H7 (cell line): ENCODE results near the gene SERPING1. TPM values are rescaled to one million over a fixed set of nuclear protein-coding genes. Genes with fewer than 3 reads are reported as not detected.

Experiments
- DNase-seq: peaks from one replicate; pipeline ENCODE4 v3.0.0; 2012
- H3K27me3 ChIP-seq: 2 replicates; pipeline ENCODE4 v1.6.0; 2011; ENCODE audit warnings: mild to moderate bottlenecking, low read length; ENCODE audit not compliant: control insufficient read depth, insufficient read depth
- H3K36me3 ChIP-seq: replicated peaks from 2 replicates; pipeline ENCODE4 v1.5.1; 2011; ENCODE audit warnings: low read length; ENCODE audit not compliant: control insufficient read depth, insufficient read depth
- H3K4me3 ChIP-seq: 2 replicates; pipeline ENCODE4 v1.5.1; 2011; ENCODE audit warnings: low read depth, mild to moderate bottlenecking, control low read depth, low read length, moderate library complexity; ENCODE audit not compliant: insufficient read depth
- total RNA-seq: library from RNA; depleted of rRNA; stranded (reverse); fragments of >200 nt; shearing (Covaris generic); gene quantifications from 2 replicates; pipeline ENCODE4 v1.2.3, GENCODE V29; 2014

SERPING1 gene
- total RNA-seq, 1 experiment from 2014 or later: 30.3 TPM

DNA sequence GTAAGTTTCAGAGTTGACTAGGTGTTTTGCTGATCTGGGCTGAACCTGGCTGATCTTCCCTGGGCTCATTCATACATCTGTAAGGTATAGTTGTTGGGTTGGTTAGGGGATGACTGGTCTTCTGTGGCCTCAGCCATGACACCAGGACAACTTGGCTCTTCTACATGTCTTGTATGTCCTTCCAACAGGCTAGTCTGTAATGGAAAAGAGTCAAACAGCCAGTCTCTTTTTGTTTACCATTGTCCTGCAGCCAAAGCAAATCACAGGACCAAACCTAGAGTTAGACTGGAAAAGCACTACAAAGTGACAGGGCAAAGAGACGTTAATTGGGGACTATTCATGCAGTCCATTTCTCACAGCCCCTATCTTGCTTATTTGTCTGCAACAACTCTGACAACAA lies 17.8 kb downstream of the SERPING1 start:
- H3K27me3 ChIP-seq: no peaks in the 10 kb centered on the region
- H3K36me3 ChIP-seq: peaks cover 4% of the 10 kb centered on the region
- DNase-seq: no peak
- H3K4me3 ChIP-seq: no peak overlapping the region

DNA sequence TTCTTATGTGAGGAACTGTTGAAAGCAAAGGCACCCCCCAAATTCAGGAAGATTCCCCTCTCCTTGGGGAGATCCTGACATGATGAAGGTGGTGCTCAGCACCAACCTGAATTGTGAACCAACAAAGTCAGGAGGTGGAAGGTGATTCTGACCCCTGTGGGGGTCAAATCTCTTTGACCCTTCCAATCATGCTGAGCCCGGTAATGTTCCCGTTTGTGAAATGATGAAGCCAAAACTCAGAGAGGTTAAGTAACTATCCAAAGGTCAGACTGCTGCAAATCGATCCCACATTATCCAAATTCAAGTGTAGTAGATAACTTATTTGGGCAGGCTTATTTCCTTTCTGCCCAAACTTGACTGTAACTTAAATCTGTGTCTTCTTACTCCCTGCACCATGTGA lies 19.1 kb downstream of the SERPING1 start:
- Histone ChIP-seq H3K36me3 (peaks cover 3% of the 10 kb centered on the region), H3K4me3 (no peak overlapping the region), H3K27me3 (no peaks in the 10 kb centered on the region)
- DNase-seq: no peak

DNA sequence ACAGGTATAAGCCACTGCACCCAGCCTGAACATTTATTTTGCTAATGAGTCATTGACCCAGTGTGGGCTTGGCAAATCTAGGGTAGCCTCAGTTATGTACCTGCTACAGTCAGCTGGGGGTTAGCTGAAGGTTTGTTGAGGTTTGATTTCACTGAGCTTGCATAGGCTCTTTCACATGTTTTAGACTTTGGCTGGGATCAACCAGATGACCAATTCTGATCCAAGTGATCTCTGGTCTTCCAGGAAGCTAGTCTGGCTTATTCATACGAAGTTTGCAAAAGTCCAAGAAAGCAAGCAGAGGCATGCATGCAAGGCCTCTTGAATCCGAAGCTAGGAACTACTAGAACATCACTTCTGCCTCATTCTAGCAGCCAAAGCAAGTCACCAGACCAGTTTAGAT lies 21.0 kb downstream of the SERPING1 start:
- Histone ChIP-seq H3K27me3 (no peaks in the 10 kb centered on the region), H3K4me3 (no peak overlapping the region), H3K36me3 (no peaks in the 10 kb centered on the region; the same call in 1 of the 2 replicates)
- no peak for DNase-seq

DNA sequence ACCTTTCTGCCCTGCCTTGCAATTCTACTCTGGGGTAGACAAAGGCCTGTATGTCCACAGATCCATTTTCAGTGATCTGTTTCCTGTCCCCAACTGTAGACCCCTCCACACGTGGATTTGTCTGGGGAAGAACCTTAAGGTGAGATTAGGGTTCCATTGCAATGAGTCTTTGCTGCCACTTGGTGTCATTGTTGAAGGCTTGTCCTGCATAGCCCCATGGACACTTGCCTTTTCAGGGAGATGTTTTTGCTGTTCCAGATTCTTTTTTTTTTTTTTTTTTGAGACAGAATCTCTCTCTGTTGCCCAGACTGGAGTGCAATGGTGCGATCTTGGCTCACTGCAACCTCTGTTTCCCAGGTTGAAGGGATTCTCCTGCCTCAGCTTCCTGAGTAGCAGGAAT lies 21.8 kb downstream of the SERPING1 start:
- H3K27me3 ChIP-seq: no peaks in the 10 kb centered on the region
- no peak overlapping the region for H3K4me3 ChIP-seq
- no peaks in the 10 kb centered on the region; the same call in 1 of the 2 replicates for H3K36me3 ChIP-seq
- peak; percentile 48 for DNase-seq

DNA sequence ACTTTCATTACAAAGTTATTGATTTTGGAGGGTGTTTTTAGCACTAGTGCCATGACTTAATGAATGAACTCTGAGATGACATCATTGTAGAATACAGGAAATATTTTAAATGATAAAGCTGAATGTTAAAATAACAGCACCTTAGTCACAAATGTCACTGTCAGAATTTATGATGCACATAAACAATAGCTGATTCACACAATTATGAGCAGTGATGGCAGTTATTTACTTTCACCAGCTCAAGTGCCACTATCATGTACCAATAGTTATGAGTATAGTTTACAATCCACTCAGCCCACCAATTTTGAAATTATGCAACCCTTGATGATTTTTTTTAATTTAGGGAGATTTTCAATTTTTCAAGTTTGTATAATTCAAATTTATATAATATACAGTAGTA lies 23.0 kb downstream of the SERPING1 start:
- H3K27me3 ChIP-seq: no peaks in the 10 kb centered on the region
- H3K36me3 ChIP-seq: no peaks in the 10 kb centered on the region
- no peak for DNase-seq
- H3K4me3 ChIP-seq: no peak overlapping the region

GRCh38 chr11:57622263-57622662 lies 24.8 kb downstream of the SERPING1 start:
- Histone ChIP-seq H3K4me3 (no peak overlapping the region), H3K27me3 (no peaks in the 10 kb centered on the region), H3K36me3 (no peaks in the 10 kb centered on the region)
- DNase-seq: no peak

DNA sequence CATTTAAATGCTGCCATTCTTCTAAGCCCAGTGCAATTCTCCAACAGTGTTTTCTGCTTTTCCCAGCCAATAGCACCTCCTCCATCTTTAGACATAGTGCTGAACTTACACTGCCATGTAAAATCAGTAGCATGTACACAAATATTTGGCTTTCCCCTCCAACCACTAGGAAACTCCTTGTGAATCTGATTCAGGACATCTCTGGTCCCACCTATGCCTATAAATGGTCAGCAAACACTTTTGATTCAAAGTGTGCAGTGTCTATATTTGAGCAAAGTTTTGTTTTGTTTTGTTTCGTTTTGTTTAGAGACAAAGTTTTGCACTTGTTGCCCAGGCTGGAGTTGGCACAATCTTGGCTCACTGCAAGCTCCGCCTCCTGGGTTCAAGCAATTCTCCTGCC lies 27.4 kb downstream of the SERPING1 start:
- Histone ChIP-seq H3K36me3 (no peaks in the 10 kb centered on the region), H3K27me3 (no peaks in the 10 kb centered on the region), H3K4me3 (no peak overlapping the region)
- DNase-seq: no peak

DNA sequence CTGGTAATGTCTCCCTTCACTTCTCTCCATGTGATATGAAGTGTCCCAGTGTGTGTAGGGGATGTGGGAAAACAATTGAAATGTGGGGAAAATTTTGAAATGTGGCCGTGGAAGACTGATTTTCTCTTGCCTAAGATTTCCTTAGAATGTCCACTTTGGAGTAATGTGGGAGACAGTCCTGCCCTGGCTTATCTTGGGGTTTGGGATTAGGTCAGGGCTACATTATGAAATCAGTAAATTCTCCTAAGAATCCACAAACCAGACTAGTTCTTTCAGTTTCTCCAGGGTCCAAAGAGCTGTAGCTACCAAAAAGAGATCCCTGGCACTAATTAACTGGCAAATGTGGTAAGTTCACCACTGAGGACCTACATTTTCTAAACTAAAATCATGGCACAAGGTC lies 29.4 kb downstream of the SERPING1 start:
- Histone ChIP-seq H3K36me3 (no peaks in the 10 kb centered on the region), H3K4me3 (no peak overlapping the region), H3K27me3 (no peaks in the 10 kb centered on the region)
- DNase-seq: no peak

GRCh38 chr11:57630171-57630570 lies 32.7 kb downstream of the SERPING1 start:
- no peak for DNase-seq
- H3K4me3 ChIP-seq: no peak overlapping the region
- H3K27me3 ChIP-seq: peaks cover 2% of the 10 kb centered on the region; the same call in 1 of the 2 replicates

DNA sequence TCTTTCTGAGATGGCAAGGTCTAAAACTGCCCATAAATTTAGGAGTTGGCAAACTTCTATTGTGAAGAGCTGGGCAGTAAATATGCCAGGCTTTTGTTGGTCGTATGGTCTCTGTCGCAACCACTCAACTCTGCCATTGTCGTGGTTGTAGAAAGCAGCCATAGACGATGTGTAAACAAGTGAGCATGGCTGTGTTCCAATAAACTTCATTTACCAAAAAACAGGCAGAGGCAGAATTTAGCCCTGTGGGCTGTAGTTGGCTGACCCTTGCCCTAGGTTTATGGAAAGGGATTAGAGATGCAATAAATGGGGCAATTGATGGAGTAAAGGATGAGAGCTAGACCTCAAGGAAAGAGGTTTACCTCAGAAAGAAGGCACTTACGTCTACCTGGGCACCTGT lies 34.6 kb downstream of the SERPING1 start:
- H3K36me3 ChIP-seq: no peaks in the 10 kb centered on the region
- H3K27me3 ChIP-seq: peaks cover 2% of the 10 kb centered on the region; the same call in 1 of the 2 replicates
- no peak overlapping the region for H3K4me3 ChIP-seq
- no peak for DNase-seq

More at GRCh38 chr11:57630171-57630570, 32.7 kb downstream of the SERPING1 start:
- no peaks in the 10 kb centered on the region for H3K36me3 ChIP-seq

DNA sequence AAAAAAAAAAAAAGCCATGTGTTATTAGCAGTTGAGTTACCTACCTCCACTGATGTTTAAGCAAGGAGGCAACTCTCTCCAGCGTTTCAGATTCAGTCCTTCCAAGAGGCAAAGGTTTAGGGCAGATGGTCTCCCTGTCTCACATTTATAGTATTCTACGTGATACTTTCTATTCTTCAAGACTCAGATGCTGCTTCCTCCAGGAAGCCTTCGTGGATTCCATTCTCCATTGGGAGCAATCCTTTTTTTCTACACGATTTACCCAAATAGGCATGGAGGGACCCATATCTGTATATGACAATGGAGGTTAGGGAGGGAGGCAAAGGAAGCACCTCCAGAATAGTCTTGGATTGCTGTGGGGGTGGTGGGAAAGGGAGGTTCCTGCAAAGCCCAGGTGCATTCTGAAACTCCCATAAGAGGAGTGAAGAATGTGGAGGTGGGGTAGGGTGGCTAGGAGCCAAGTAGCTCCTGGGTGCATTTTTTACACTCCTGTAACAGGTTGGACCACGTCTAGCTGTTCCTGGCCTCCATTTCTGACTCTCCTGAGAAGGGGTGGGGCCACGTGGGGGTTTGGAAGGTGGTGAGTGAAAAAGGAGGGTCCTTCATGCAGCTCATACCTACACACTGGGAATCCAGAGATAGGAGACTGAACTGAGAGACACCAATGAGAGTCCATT lies 36.0 kb downstream of the SERPING1 start:
- no peaks in the 10 kb centered on the region for H3K36me3 ChIP-seq
- H3K27me3 ChIP-seq: peaks cover 2% of the 10 kb centered on the region; the same call in 1 of the 2 replicates
- no peak overlapping the region for H3K4me3 ChIP-seq
- DNase-seq: no peak

- Histone ChIP-seq H3K4me3 (no peak overlapping the region), H3K27me3 (peaks cover 2% of the 10 kb centered on the region; the same call in 1 of the 2 replicates), H3K36me3 (no peaks in the 10 kb centered on the region)
- DNase-seq: no peak
Observed at GRCh38 chr11:57634311-57634710, 36.8 kb downstream of the SERPING1 start.

DNA sequence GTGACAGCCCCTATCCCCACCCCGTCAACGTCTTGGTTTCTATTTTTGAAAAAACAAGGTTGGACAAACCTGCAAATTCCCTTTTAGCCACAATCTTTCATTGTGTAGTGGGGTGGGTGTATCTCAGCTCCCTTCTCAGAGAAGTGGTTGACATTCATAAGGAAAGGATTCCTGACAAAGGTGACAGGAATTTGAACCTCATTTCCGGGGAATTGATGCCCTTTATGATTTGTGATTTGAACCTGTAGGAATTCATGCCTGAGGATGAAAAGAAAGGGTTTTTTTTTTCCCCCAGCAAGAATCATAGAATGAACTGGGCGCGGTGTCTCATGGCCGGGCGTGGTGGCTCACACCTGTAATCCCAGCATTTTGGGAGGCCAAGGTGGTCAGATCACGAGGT lies 37.8 kb downstream of the SERPING1 start:
- H3K36me3 ChIP-seq: no peaks in the 10 kb centered on the region; the same call in 1 of the 2 replicates
- H3K27me3 ChIP-seq: peaks cover 2% of the 10 kb centered on the region; the same call in 1 of the 2 replicates
- DNase-seq: no peak
- H3K4me3 ChIP-seq: no peak overlapping the region

DNA sequence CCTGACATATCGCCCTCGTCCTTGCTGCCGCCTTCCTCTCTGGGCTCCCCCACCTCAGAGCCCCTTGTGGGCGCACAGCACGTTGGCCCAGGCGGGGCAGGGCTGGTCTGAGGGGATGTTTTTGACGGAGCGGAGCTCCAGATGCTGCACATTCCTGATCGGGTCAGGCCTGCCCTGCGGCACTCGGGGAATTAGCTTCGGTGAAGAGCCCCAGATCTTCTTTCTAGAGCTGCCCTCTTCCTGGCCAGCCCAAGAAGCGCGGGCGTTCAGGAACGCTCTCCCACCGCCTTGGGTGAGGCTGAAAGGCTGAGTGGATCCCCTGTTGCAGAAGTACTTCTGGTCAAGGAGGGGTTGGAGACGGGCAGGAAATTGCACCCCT lies 40.1 kb downstream of the SERPING1 start:
- peak; percentile 84 for DNase-seq
- peaks cover 2% of the 10 kb centered on the region; the same call in 1 of the 2 replicates for H3K27me3 ChIP-seq
- H3K4me3 ChIP-seq: peak overlapping the region; percentile 45
- peaks cover 13% of the 10 kb centered on the region for H3K36me3 ChIP-seq

DNA sequence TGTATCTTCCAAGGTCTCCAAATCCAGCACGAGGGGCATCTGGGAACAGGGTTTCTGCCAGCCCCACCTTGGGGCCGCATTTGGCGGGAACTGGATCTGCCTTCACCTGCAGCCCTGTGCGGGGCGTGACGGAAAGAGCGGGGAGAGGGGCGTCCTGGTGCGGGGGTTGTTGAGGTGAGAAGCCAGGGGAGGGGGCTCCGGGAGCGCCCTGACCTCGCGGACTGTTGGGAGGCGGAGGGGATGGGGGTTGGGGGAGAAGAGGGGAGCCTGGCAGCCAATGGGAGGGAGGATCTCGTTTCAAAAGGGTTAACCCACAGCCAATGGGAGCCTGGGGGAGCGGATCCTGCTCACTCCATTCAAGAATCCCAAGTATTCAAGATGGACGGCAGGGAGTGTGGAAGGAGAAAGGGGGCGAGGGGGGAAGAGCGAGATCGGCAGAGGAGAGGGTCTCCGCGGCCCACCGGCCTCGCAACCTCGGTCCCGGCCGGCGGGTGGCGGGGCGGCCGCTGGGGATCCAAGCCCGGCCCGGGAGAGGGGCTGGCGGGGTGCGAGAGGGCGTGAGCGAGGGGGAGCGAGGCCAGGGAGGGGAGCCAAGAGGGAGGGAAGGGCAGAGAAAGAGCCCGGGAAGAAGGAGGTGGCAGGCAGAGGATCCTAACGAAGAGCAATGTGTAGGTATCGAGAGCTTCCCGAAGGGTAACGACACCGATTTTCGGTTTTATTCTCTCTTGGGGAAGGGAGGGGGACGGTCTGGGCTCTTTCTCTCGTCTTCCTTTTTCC lies 40.7 kb downstream of the SERPING1 start:
- peaks cover 13% of the 10 kb centered on the region for H3K36me3 ChIP-seq
- peak overlapping the region; percentile 76 for H3K4me3 ChIP-seq
- peaks cover 2% of the 10 kb centered on the region; the same call in 1 of the 2 replicates for H3K27me3 ChIP-seq
- peak; percentile 99 for DNase-seq
